ENCODE measurements around the gene CD4.

- peak in 1 of 2 donors; percentile 6 for TF ChIP-seq POLR2A (IDR thresholded peaks at IDR 0.05)
- TF ChIP-seq CTCF (IDR thresholded peaks at IDR 0.05 in 4 of 5, conservative IDR thresholded peaks at IDR 0.05 in 1 of 5): no peak
These were observed 34.9 kb upstream of the CD4 start for GRCh38 chr12:6754411-6754810.
